HepG2 (cell line): Measurements from ENCODE around the gene CCDC192. TPM values are rescaled to one million over a fixed set of nuclear protein-coding genes. Genes with fewer than 3 reads are reported as not detected.

Experiments
- ASH2L ChIP-seq: fragments of 300-600, 200-600 bp; sonication (generic); IDR thresholded peaks from 2 replicates; pipeline ENCODE4 v1.7.0; 2017; ENCODE audit warnings: low read depth, mild to moderate bottlenecking, moderate library complexity, mixed read lengths, low read length; ENCODE audit not compliant: insufficient read length
- CC2D1A ChIP-seq: sonication (generic); formaldehyde crosslinking; IDR thresholded peaks from 2 replicates; pipeline ENCODE4 v1.8.1; 2023; ENCODE audit warnings: mild to moderate bottlenecking, missing genetic modification reagents
- CCDC6 ChIP-seq: sonication (generic); formaldehyde crosslinking; IDR thresholded peaks from 2 replicates; pipeline ENCODE4 v1.8.1; 2022; ENCODE audit warnings: mild to moderate bottlenecking, missing genetic modification reagents, moderate library complexity
- GFI1 ChIP-seq: sonication (generic); formaldehyde crosslinking; IDR thresholded peaks from 2 replicates; pipeline ENCODE4 v1.5.0; 2020; ENCODE audit warnings: missing genetic modification reagents, mild to moderate bottlenecking, borderline replicate concordance
- KMT2B ChIP-seq: IDR thresholded peaks from 2 replicates; pipeline ENCODE4 v1.6.1; 2016; ENCODE audit warnings: missing genetic modification reagents, missing compliant biosample characterization
- NFKBIZ ChIP-seq: IDR thresholded peaks from 2 replicates; pipeline ENCODE4 v1.6.1; 2018; ENCODE audit warnings: missing genetic modification reagents, missing compliant biosample characterization
- NR3C1 ChIP-seq: sonication (generic); formaldehyde crosslinking; IDR thresholded peaks from 2 replicates; pipeline ENCODE4 v1.4.0; 2020; ENCODE audit warnings: missing genetic modification reagents
- PTBP1 ChIP-seq: fragments of 200-400 bp; formaldehyde crosslinking; IDR thresholded peaks from 2 replicates; pipeline ENCODE4 v1.6.1; 2018; ENCODE audit warnings: low read length, low read depth; ENCODE audit not compliant: poor library complexity, severe bottlenecking
- ZBTB7B ChIP-seq: sonication (generic); formaldehyde crosslinking; IDR thresholded peaks from 2 replicates; pipeline ENCODE4 v1.4.0; 2020; ENCODE audit warnings: missing genetic modification reagents
- ZMYM2 ChIP-seq: sonication (generic); formaldehyde crosslinking; IDR thresholded peaks from 2 replicates; pipeline ENCODE4 v1.8.0; 2022; ENCODE audit warnings: mild to moderate bottlenecking, missing genetic modification reagents
- ZNF253 ChIP-seq: sonication (generic); formaldehyde crosslinking; IDR thresholded peaks from 2 replicates; pipeline ENCODE4 v1.8.0; 2022; ENCODE audit warnings: mild to moderate bottlenecking, missing genetic modification reagents, borderline replicate concordance
- ZNF282 ChIP-seq: fragments of 450-650 bp; IDR thresholded peaks from 2 replicates; pipeline ENCODE4 v1.6.1; 2018; ENCODE audit not compliant: partially characterized antibody
- ZNF567 ChIP-seq: sonication (generic); formaldehyde crosslinking; IDR thresholded peaks from 2 replicates; pipeline ENCODE4 v1.8.1; 2023; ENCODE audit warnings: mild to moderate bottlenecking, missing genetic modification reagents, borderline replicate concordance
- polyA plus RNA-seq, 8 experiments: library from polyadenylated mRNA; depleted of rRNA in 3 of 8; stranded (reverse) in 7 of 8; unstranded in 1 of 8; fragments of >200 nt; fragmentation: Illumina TruSeq in 4 of 8; extraction: Trizol in 4 of 8; gene quantifications; 2 replicates each; pipeline versions ENCODE4 v1.2.1 to v1.2.3, GENCODE V29; 2011 to 2016; ENCODE audit warnings: low read depth in 4 of 8, missing spikeins in 1 of 8, mixed read lengths in 1 of 8; ENCODE audit not compliant: insufficient read depth in 1 of 8
- total RNA-seq, 5 experiments: library from RNA; depleted of rRNA; stranded (reverse); fragments of >200 nt; fragmentation: Illumina TruSeq; extraction: Trizol; gene quantifications; 2 replicates each; pipeline ENCODE4 v1.2.3, GENCODE V29; 2016; ENCODE audit warnings: low read depth in 1 of 5
- TF ChIP-seq, protein P1 (sequence below): sonication (generic); formaldehyde crosslinking; IDR thresholded peaks from 2 replicates; pipeline ENCODE4 v1.5.0; 2020; ENCODE audit warnings: mild to moderate bottlenecking, missing genetic modification reagents, borderline replicate concordance
- TF ChIP-seq, protein P2 (sequence below): sonication (generic); formaldehyde crosslinking; IDR thresholded peaks from 2 replicates; pipeline ENCODE4 v1.4.0; 2020; ENCODE audit warnings: mild to moderate bottlenecking, missing genetic modification reagents
- TF ChIP-seq, protein P3 (sequence below): sonication (generic); formaldehyde crosslinking; IDR thresholded peaks from 2 replicates; pipeline ENCODE4 v1.8.0; 2022; ENCODE audit warnings: mild to moderate bottlenecking, missing genetic modification reagents, moderate library complexity
- TF ChIP-seq, protein P4 (sequence below): sonication (generic); formaldehyde crosslinking; IDR thresholded peaks from 2 replicates; pipeline ENCODE4 v1.5.0; 2020; ENCODE audit warnings: missing genetic modification reagents
- TF ChIP-seq, protein P5 (sequence below): sonication (generic); formaldehyde crosslinking; IDR thresholded peaks from 2 replicates; pipeline ENCODE4 v1.8.1; 2023; ENCODE audit warnings: mild to moderate bottlenecking, inconsistent platforms, moderate library complexity, missing genetic modification reagents, borderline replicate concordance

Gene CCDC192
- total and polyA plus RNA-seq, 2 of the 13 experiments (the other 11 are each of a cell fraction or from before 2014, with no cell fraction given), result not detected

DNA sequence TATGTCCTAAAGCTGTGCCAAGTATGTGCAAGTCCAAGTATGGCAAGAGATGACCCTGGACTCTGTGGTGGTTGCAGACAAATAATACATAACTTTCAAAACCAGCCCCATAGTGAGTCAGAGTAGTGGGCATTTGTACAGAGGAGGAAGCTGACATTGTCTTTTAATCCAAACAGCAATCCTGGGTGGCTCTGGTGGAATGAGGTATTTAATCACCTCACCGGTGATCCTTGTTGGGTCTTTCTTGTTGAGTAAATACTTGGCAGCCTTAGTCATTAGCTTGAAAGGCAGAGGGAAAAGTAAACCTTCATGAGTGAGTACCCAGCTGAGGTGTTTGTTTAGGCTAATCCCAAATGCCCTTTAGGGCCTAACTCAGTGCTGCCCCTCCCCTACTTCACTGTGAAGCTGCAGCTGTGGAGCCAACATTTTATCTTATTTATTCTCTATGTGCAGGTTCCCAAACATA lies 231.6 kb downstream of the CCDC192 start (continued):
- TF ChIP-seq, protein P1, sequence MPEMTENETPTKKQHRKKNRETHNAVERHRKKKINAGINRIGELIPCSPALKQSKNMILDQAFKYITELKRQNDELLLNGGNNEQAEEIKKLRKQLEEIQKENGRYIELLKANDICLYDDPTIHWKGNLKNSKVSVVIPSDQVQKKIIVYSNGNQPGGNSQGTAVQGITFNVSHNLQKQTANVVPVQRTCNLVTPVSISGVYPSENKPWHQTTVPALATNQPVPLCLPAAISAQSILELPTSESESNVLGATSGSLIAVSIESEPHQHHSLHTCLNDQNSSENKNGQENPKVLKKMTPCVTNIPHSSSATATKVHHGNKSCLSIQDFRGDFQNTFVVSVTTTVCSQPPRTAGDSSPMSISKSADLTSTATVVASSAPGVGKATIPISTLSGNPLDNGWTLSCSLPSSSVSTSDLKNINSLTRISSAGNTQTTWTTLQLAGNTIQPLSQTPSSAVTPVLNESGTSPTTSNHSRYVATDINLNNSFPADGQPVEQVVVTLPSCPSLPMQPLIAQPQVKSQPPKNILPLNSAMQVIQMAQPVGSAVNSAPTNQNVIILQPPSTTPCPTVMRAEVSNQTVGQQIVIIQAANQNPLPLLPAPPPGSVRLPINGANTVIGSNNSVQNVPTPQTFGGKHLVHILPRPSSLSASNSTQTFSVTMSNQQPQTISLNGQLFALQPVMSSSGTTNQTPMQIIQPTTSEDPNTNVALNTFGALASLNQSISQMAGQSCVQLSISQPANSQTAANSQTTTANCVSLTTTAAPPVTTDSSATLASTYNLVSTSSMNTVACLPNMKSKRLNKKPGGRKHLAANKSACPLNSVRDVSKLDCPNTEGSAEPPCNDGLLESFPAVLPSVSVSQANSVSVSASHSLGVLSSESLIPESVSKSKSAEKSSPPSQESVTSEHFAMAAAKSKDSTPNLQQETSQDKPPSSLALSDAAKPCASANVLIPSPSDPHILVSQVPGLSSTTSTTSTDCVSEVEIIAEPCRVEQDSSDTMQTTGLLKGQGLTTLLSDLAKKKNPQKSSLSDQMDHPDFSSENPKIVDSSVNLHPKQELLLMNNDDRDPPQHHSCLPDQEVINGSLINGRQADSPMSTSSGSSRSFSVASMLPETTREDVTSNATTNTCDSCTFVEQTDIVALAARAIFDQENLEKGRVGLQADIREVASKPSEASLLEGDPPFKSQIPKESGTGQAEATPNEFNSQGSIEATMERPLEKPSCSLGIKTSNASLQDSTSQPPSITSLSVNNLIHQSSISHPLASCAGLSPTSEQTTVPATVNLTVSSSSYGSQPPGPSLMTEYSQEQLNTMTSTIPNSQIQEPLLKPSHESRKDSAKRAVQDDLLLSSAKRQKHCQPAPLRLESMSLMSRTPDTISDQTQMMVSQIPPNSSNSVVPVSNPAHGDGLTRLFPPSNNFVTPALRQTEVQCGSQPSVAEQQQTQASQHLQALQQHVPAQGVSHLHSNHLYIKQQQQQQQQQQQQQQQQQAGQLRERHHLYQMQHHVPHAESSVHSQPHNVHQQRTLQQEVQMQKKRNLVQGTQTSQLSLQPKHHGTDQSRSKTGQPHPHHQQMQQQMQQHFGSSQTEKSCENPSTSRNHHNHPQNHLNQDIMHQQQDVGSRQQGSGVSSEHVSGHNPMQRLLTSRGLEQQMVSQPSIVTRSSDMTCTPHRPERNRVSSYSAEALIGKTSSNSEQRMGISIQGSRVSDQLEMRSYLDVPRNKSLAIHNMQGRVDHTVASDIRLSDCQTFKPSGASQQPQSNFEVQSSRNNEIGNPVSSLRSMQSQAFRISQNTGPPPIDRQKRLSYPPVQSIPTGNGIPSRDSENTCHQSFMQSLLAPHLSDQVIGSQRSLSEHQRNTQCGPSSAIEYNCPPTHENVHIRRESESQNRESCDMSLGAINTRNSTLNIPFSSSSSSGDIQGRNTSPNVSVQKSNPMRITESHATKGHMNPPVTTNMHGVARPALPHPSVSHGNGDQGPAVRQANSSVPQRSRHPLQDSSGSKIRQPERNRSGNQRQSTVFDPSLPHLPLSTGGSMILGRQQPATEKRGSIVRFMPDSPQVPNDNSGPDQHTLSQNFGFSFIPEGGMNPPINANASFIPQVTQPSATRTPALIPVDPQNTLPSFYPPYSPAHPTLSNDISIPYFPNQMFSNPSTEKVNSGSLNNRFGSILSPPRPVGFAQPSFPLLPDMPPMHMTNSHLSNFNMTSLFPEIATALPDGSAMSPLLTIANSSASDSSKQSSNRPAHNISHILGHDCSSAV, result no peak
- TF ChIP-seq KMT2B (CRISPR knock-in tag), result no peak
- TF ChIP-seq NR3C1 (CRISPR knock-in tag), result no peak
- TF ChIP-seq ZNF282, result no peak
- TF ChIP-seq ZNF567 (CRISPR knock-in tag), result no peak
- peak; percentile 38; the same call in 1 of the 2 replicates for TF ChIP-seq NFKBIZ
- no peak for TF ChIP-seq ZMYM2 (CRISPR knock-in tag)
- no peak for TF ChIP-seq CCDC6 (CRISPR knock-in tag)
- no peak for TF ChIP-seq CC2D1A (CRISPR knock-in tag)
- TF ChIP-seq ASH2L, result no peak
- TF ChIP-seq PTBP1, result no peak
- TF ChIP-seq, protein P2, sequence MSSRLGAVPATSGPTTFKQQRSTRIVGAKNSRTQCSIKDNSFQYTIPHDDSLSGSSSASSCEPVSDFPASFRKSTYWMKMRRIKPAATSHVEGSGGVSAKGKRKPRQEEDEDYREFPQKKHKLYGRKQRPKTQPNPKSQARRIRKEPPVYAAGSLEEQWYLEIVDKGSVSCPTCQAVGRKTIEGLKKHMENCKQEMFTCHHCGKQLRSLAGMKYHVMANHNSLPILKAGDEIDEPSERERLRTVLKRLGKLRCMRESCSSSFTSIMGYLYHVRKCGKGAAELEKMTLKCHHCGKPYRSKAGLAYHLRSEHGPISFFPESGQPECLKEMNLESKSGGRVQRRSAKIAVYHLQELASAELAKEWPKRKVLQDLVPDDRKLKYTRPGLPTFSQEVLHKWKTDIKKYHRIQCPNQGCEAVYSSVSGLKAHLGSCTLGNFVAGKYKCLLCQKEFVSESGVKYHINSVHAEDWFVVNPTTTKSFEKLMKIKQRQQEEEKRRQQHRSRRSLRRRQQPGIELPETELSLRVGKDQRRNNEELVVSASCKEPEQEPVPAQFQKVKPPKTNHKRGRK (CRISPR knock-in tag), result no peak
- TF ChIP-seq ZBTB7B (CRISPR knock-in tag), result no peak
- TF ChIP-seq GFI1 (CRISPR knock-in tag), result peak; percentile 44; the same call in 1 of the 2 replicates
- TF ChIP-seq, protein P3, sequence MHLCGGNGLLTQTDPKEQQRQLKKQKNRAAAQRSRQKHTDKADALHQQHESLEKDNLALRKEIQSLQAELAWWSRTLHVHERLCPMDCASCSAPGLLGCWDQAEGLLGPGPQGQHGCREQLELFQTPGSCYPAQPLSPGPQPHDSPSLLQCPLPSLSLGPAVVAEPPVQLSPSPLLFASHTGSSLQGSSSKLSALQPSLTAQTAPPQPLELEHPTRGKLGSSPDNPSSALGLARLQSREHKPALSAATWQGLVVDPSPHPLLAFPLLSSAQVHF (CRISPR knock-in tag), result no peak
- TF ChIP-seq, protein P4, sequence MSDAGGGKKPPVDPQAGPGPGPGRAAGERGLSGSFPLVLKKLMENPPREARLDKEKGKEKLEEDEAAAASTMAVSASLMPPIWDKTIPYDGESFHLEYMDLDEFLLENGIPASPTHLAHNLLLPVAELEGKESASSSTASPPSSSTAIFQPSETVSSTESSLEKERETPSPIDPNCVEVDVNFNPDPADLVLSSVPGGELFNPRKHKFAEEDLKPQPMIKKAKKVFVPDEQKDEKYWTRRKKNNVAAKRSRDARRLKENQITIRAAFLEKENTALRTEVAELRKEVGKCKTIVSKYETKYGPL (CRISPR knock-in tag), result no peak
- TF ChIP-seq, protein P5, sequence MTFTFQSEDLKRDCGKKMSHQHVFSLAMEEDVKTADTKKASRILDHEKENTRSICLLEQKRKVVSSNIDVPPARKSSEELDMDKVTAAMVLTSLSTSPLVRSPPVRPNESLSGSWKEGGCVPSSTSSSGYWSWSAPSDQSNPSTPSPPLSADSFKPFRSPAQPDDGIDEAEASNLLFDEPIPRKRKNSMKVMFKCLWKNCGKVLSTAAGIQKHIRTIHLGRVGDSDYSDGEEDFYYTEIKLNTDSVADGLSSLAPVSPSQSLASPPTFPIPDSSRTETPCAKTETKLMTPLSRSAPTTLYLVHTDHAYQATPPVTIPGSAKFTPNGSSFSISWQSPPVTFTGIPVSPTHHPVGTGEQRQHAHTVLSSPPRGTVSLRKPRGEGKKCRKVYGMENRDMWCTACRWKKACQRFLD, result no peak
- no peak for TF ChIP-seq ZNF253
